GM12878 (cell line): ENCODE data around the gene PUS10. TPM values are rescaled to one million over a fixed set of nuclear protein-coding genes. Genes with fewer than 3 reads are reported as not detected.

Experiments used
- ATAC-seq: fragments of 200-7000 bp; cut with Tn5 transposase; 3 replicates; pipeline ENCODE4 v1.9.1; 2020; ENCODE audit warnings: mild to moderate bottlenecking, moderate library complexity
- BruUV-seq: library from RNA; stranded (reverse); fragments of 400-500 nt; replicated peaks from 2 replicates; lab custom pipeline; 2021; lab: Mats Ljungman, UMichigan
- CTCF ChIA-PET: fragments of 300-600 bp; sonication (Branson Sonifier 250); formaldehyde crosslinking; extraction: SDS; loops from one replicate; lab custom pipeline; 2021; ENCODE audit warnings: inconsistent platforms; lab: Yijun Ruan, JAX
- POLR2A ChIA-PET: fragments of 350-600 bp; formaldehyde crosslinking; extraction: SDS; loops from one replicate; lab custom pipeline; 2021; ENCODE audit warnings: inconsistent platforms; lab: Charles Lee
- RAD21 ChIA-PET: fragments of 300-600 bp; sonication (Branson Sonifier 250); formaldehyde crosslinking; loops from one replicate; lab custom pipeline; 2023; ENCODE audit warnings: antibody characterized with exemption; ENCODE audit not compliant: unreplicated experiment; lab: Charles Lee
- SMC1A ChIA-PET: fragments of 300-600 bp; sonication (Branson Sonifier 250); formaldehyde crosslinking; loops from one replicate; lab custom pipeline; 2023; ENCODE audit not compliant: unreplicated experiment, uncharacterized antibody; lab: Charles Lee
- DNase-seq: peaks from one replicate; pipeline ENCODE4 v3.0.0-alpha.2; 2011; ENCODE audit warnings: low read depth, low spot score
- FAIRE-seq: peaks from 3 replicates; lab custom pipeline; 2011; peaks lifted over from hg19 to GRCh38; lab: Jason Lieb, UNC
- H2AFZ ChIP-seq: 2 replicates; pipeline ENCODE4 v1.6.0; 2011; ENCODE audit warnings: low read depth, low read length, control low read depth; ENCODE audit not compliant: control insufficient read depth
- H3K27ac ChIP-seq: 2 replicates; pipeline ENCODE4 v1.5.1; 2011; ENCODE audit warnings: control low read depth; ENCODE audit not compliant: control insufficient read depth, insufficient read depth
- H3K27me3 ChIP-seq, 2 experiments: replicated peaks in 1 of 2; 2 replicates each; pipeline versions ENCODE4 v1.6.0 to v1.6.1; 2011; ENCODE audit warnings: low read length in 1 of 2; ENCODE audit not compliant: control insufficient read depth in 2 of 2, insufficient read depth in 2 of 2
- H3K36me3 ChIP-seq, 2 experiments: 2 replicates each; pipeline ENCODE4 v1.5.1; 2011; ENCODE audit warnings: low read length in 1 of 2; ENCODE audit not compliant: control insufficient read depth in 2 of 2, insufficient read depth in 2 of 2
- H3K4me1 ChIP-seq: 2 replicates; pipeline ENCODE4 v1.6.1; 2011; ENCODE audit warnings: mild to moderate bottlenecking, low read length, moderate library complexity, mixed read lengths; ENCODE audit not compliant: control insufficient read depth, insufficient read depth
- H3K4me2 ChIP-seq: 2 replicates; pipeline ENCODE4 v1.6.0; 2011; ENCODE audit warnings: control low read depth; ENCODE audit not compliant: control insufficient read depth, insufficient read depth
- H3K4me3 ChIP-seq: fragments of 200-600 bp; sonication (generic); 2 replicates; pipeline ENCODE4 v1.5.1; 2016
- H3K79me2 ChIP-seq: 2 replicates; pipeline ENCODE4 v1.6.0; 2011; ENCODE audit warnings: low read length; ENCODE audit not compliant: control insufficient read depth, insufficient read depth
- H3K9ac ChIP-seq: 2 replicates; pipeline ENCODE4 v1.8.0; 2011; ENCODE audit warnings: low read length, control low read depth, mixed read lengths; ENCODE audit not compliant: control insufficient read depth, insufficient read depth
- H3K9me3 ChIP-seq: replicated peaks from 3 replicates; pipeline ENCODE4 v1.5.1; 2011; ENCODE audit warnings: mild to moderate bottlenecking, low read length; ENCODE audit not compliant: control insufficient read depth, insufficient read depth
- H4K20me1 ChIP-seq: 2 replicates; pipeline ENCODE4 v1.6.0; 2011; ENCODE audit not compliant: control insufficient read depth, insufficient read depth
- BCL11A ChIP-seq: IDR thresholded peaks from 2 replicates; pipeline ENCODE4 v1.6.1; 2011; ENCODE audit warnings: low read depth, low read length
- HDAC6 ChIP-seq: fragments of 200-600 bp; sonication (generic); IDR thresholded peaks from one replicate; pipeline ENCODE4 v1.8.0; 2017; ENCODE audit warnings: antibody characterized with exemption; ENCODE audit not compliant: unreplicated experiment
- MTA2 ChIP-seq: fragments of 450-650 bp; IDR thresholded peaks from 2 replicates; pipeline ENCODE4 v1.6.1; 2016; ENCODE audit warnings: low read depth, mild to moderate bottlenecking, moderate library complexity
- NFYA ChIP-seq: IDR thresholded peaks from 2 replicates; pipeline ENCODE4 v1.6.1; 2011; ENCODE audit warnings: low read depth, mild to moderate bottlenecking, low read length, improper control_type of control experiment, borderline replicate concordance
- NR2F1 ChIP-seq: fragments of 450-650 bp; conservative IDR thresholded peaks from 2 replicates; pipeline ENCODE4 v1.6.1; 2017; ENCODE audit warnings: mild to moderate bottlenecking
- POU2F2 ChIP-seq: IDR thresholded peaks from 3 replicates; pipeline ENCODE4 v1.6.1; 2011; ENCODE audit warnings: low read depth, mild to moderate bottlenecking, low read length, borderline replicate concordance
- RCOR1 ChIP-seq: conservative IDR thresholded peaks from 2 replicates; pipeline ENCODE4 v1.6.1; 2012; ENCODE audit warnings: low read depth, low read length, improper control_type of control experiment
- SPI1 ChIP-seq: IDR thresholded peaks from 2 replicates; pipeline ENCODE4 v1.6.1; 2011; ENCODE audit warnings: low read depth, mild to moderate bottlenecking, low read length, moderate library complexity, borderline replicate concordance; ENCODE audit not compliant: insufficient read depth
- ZBTB11 ChIP-seq: fragments of 450-650 bp; formaldehyde crosslinking; IDR thresholded peaks from 2 replicates; pipeline ENCODE4 v1.5.0; 2022; ENCODE audit warnings: mild to moderate bottlenecking, missing genetic modification characterization
- ZNF207 ChIP-seq: fragments of 450-650 bp; IDR thresholded peaks from 2 replicates; pipeline ENCODE4 v1.6.1; 2014; ENCODE audit warnings: antibody characterized with exemption, mild to moderate bottlenecking, borderline replicate concordance
- ZNF217 ChIP-seq: fragments of 450-650 bp; IDR thresholded peaks from 2 replicates; pipeline ENCODE4 v1.6.1; 2017; ENCODE audit warnings: antibody characterized with exemption, mild to moderate bottlenecking
- WGBS: methylation state at CpG from one replicate; pipeline ENCODE4 v1.1.6; 2016; ENCODE audit warnings: low lambda C conversion rate; ENCODE audit not compliant: insufficient replicate concordance, insufficient coverage; ENCODE audit errors: missing lambda C conversion rate; 5-methylcytosine and 5-hydroxymethylcytosine counted together
- in situ Hi-C: fragments of 300-500 bp; cut with MboI; formaldehyde crosslinking; loops from 9 replicates; pipeline ENCODE4 v1.14.3; 2018; ENCODE audit warnings: mixed read lengths
- intact Hi-C: fragments of 100-400 bp; cut with micrococcal nuclease; formaldehyde crosslinking; loops from one replicate; pipeline ENCODE4 v1.14.2; 2022; ENCODE audit not compliant: unreplicated experiment
- polyA plus RNA-seq, 11 experiments: library from polyadenylated mRNA; depleted of rRNA in 4 of 11; unstranded in 6 of 11; stranded (reverse) in 5 of 11; fragments of >200 nt; fragmentation: Nextera tagmentation in 4 of 11; fragmentation: Illumina TruSeq in 1 of 11; extraction: Ambion mirVana in 4 of 11; extraction: Trizol in 1 of 11; gene quantifications; 1 replicate in 1 of 11; 2 replicates in 10 of 11; pipeline versions ENCODE4 v1.2.1 to v1.2.3, GENCODE V29; 2011 to 2016; ENCODE audit warnings: inconsistent platforms in 2 of 11, missing spikeins in 2 of 11, low read depth in 1 of 11
- total RNA-seq, 4 experiments: library from RNA; depleted of rRNA in 3 of 4; stranded (reverse); fragments of >200 nt in 3 of 4; fragmentation: Illumina TruSeq in 1 of 4; extraction: Trizol in 1 of 4; gene quantifications; 2 replicates each; pipeline versions ENCODE4 v1.2.1 to v1.2.3, GENCODE V29; 2013 to 2021

Gene PUS10
- total and polyA plus RNA-seq, 10 of the 15 experiments (the other 5 are each of a cell fraction or from before 2014, with no cell fraction given) = 9.1 to 17.0 (median 13.0) TPM

GRCh38 chr2:61015976-61016375 lies 2.1 kb downstream of the PUS10 start (continued):
- TF ChIP-seq ZNF217 (no peak), HDAC6 (no peak), BCL11A (no peak), NFYA (no peak), MTA2 (no peak), SPI1 (no peak), RCOR1 (no peak), ZBTB11 (CRISPR knock-in tag) (no peak), NR2F1 (no peak), POU2F2 (no peak)

GRCh38 chr2:61014763-61015162 lies 3.3 kb downstream of the PUS10 start:
- no peaks in the 10 kb centered on the region for H4K20me1 ChIP-seq
- H3K27me3 ChIP-seq = no peaks in the 10 kb centered on the region
- H3K9me3 ChIP-seq = no peaks in the 10 kb centered on the region
- no peak for FAIRE-seq
- no TSS peak for BruUV-seq
- peaks cover 5% of the 10 kb centered on the region; the same call in 1 of the 2 replicates for H3K4me1 ChIP-seq
- CTCF ChIA-PET = interaction anchor here (0.6 kb wide), 1 partner anchor 532 kb away, joined by 3 read pairs; no protein-coding TSS in a partner anchor
- no peak overlapping the region for H3K4me3 ChIP-seq
- TF ChIP-seq ZNF207 = no peak
- H3K79me2 ChIP-seq = peaks cover 39% of the 10 kb centered on the region
- SMC1A ChIA-PET = no interaction called here
- H3K27ac ChIP-seq = no peak overlapping the region
- intact Hi-C loops = loop anchor here (5.0 kb wide), 1 partner anchor 53 kb away; the partner anchor contains the start of gene SANBR
- no peak for DNase-seq
- in situ Hi-C loops = no loop called here
- no peak for ATAC-seq
- H3K9ac ChIP-seq = no peak overlapping the region
- no peak overlapping the region for H3K4me2 ChIP-seq
- 97% methylated on average over 3 of the region's 3 CpGs for WGBS
- RAD21 ChIA-PET = no interaction called here
- H3K36me3 ChIP-seq = no peaks in the 10 kb centered on the region
- H2AFZ ChIP-seq = no peak overlapping the region
- POLR2A ChIA-PET = no interaction called here
